NCI-H2081 treated with DMSO at 0.1 percent for 48 hours (cell line): Measurements from ENCODE around the gene MGAT4A.
"Not testable (repeated sequence)": the region's sequence is repeated elsewhere in the genome, so short reads cannot be mapped to it uniquely, and the experiment has no call there.

Source experiments
- DNase-seq: peaks from one replicate; lab custom pipeline; 2025; lab: John Stamatoyannopoulos, UW

The MGAT4A gene

GRCh38 chr2:98759827-98760625 is 29.1 kb upstream of the MGAT4A start:
- DNase-seq: no peak

DNA sequence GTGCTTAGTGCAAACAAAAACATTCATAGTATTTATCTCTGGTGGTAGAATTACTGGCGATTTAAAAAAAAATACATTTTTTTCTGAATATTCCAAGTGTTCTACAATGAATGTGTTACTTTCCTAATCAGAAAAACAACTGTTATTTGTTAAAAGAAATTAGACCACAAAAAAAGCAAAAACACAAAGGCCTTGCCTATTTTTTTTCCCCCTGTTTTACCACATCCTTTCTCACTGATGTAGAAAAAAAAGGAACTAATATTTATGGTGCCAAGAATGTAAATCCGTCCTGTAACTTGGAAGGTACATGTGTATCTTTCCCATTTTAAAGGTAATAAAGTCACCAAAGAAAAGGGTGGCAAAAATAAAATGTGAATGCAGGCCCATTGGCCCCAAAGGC is 28.4 kb upstream of the MGAT4A start:
- no peak for DNase-seq

GRCh38 chr2:98757904-98758421 is 27.0 kb upstream of the MGAT4A start:
- DNase-seq: no peak

- DNase-seq: no peak
These were observed 22.9 kb upstream of the MGAT4A start for GRCh38 chr2:98753801-98754200.

GRCh38 chr2:98752711-98753110 is 21.8 kb upstream of the MGAT4A start:
- DNase-seq: not testable (repeated sequence)

DNA sequence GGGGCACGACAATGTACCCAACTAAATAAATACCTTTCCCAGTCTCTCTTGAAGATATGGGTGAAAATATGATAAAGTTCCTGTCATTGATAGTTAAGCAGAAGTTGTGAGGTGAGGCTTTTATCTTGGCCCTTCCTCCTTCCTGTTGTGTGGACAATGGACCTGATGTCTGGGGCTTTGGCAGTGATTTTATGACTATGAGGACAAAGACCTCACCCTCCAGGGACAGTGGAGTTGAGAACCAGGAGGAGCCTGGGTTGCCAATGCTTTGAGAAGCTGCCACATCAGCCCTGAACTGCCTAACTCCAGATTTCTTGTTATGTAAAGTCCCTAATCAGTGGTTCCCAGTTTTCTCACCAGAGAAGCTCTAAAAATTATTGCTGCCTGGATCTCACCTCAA is 20.8 kb upstream of the MGAT4A start:
- no peak for DNase-seq

GRCh38 chr2:98750593-98751282 is 19.8 kb upstream of the MGAT4A start:
- no peak for DNase-seq

GRCh38 chr2:98749066-98749450 is 18.1 kb upstream of the MGAT4A start:
- DNase-seq: no peak

DNA sequence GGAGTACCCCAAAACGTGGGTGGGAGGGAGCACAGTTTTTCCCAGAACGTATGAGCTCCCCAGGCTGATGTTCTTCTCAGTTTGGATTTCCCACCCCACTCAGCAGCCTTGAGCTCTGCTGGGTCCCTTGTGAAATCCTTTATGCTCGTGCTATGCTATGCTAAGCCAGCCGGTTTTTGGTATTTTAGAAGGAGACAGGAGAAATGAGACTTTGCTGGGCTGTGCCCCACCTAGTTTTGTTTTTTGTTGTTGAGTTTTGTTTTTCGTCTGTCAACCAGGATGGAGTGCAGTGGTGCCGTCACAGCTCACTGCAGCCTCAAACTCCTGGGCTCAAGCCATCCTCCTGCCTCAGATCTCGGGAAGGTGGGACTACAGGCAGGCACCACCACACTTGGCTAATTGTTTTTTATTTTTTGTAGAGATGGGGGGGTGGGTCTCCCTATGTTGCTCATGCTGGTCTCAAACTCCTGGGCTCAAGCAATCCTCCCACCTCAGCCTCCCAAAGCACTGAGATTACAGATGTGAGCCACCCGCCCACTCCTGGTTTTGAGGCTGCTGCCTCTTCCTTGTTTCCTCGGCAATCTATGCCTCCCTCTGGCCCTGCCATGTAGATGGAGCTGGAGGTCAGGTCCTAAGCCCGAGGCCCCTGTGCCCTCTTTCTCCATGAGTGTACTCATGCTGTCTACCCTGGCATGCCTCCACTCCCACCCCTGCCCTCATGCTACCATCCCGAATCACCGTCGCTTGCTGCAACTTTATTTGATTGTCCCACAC is 17.5 kb upstream of the MGAT4A start:
- no peak for DNase-seq

- no peak for DNase-seq
These were observed 17.0 kb upstream of the MGAT4A start for GRCh38 chr2:98747888-98748287.

GRCh38 chr2:98746426-98746825 is 15.5 kb upstream of the MGAT4A start:
- no peak for DNase-seq

GRCh38 chr2:98744595-98744994 is 13.7 kb upstream of the MGAT4A start:
- no peak for DNase-seq

DNA sequence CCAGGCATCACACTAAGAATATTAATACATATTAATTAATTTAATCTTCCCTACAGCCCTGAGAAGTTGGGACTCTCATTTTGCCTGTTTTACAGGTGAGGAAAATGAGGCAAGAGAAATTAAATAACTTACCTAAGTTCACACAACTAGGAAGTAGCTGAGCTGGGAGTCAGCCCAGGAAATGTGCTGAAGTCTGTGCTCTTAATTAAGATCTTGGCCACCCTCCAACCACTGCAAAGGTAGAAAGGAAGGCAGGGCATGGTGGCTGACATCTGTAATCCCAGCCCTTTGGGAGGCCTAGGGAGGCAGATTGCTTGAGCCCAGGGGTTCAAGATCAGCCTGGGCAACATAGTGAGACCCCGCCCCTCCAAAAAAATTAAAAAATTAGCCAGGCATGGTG is 12.9 kb upstream of the MGAT4A start:
- no peak for DNase-seq

DNA sequence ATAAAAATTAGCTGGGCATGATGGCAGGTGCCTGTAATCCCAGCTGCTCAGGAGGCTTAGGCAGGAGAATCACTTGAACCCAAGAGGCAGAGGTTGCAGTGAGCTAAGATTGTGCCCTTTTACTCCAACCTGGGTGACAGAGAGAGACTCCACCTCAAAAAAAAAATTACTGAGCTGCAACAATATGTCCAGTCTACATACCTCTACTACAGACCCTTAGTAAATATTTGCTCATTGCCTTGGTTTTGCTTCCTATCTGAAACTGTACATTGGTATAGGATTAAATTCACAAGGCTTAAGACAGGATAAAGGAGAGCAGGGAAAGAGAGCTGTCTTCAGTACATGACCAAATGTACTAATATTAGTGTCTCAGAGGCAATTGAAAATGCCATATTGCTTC is 8.1 kb upstream of the MGAT4A start:
- DNase-seq: no peak

GRCh38 chr2:98738304-98738703 is 7.4 kb upstream of the MGAT4A start:
- DNase-seq: no peak

GRCh38 chr2:98737848-98738247 is 6.9 kb upstream of the MGAT4A start:
- DNase-seq: no peak

DNA sequence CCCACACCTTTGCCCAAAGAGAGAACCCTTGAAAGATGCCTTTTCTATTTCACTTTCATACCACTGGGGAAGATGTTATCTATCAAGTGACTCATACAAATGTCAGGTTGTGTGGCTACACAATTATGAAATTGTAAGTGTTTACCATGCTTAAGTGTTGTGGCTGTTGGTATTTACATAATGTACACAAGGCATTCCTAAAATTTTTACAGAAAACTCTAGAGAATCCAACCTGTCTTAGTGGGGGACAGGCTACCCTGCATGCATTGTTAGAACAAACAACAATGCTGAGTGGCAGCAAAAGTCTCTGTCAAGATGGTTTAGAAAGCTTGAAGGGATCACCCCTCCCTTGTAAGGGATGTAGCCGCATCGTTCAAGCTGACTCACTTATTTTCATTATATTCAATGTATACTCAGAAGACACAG is 5.5 kb upstream of the MGAT4A start:
- DNase-seq: no peak

DNA sequence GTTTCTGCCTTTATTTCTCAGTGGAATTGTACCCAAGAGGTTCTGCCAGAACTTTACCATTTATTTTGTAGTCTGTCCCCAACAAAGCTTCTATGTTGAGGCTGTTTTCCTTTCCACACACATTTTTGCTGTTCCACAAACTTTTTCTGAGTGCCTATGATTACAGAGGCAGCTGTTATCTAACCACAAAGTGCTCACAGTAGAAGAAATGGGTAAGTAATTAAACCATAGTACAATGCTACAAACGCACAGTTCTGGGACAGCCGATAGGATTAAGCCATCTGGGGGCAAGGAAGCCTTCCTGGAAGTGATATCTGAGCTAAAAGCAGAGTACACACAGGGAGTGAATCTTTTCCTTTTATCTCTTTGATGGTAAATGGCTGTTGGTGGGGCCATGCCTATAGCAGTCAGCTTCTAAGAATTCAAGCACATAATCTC is 3.9 kb upstream of the MGAT4A start:
- DNase-seq: no peak

DNA sequence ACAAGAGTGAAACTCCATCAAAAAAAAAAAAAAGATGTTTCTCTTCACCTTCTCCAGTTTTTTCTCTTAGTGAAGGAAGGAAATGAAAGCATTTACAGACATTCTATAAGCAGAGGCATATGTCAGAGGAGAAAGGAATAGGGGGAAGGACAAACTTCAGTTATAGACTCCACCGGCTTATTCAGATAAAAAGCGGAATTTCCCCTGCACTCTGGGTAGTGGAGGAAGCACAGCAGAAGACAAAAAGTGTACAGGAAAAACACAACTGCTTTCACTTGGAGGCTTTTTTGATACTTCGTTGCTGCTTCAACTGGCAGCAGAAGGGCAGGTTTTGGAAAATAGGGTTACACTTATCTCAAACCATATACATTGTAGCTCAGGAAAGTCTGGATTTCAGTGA is 3.2 kb upstream of the MGAT4A start:
- DNase-seq: no peak

- no peak for DNase-seq
These were observed 1.6 kb upstream of the MGAT4A start for GRCh38 chr2:98732430-98733051.

DNA sequence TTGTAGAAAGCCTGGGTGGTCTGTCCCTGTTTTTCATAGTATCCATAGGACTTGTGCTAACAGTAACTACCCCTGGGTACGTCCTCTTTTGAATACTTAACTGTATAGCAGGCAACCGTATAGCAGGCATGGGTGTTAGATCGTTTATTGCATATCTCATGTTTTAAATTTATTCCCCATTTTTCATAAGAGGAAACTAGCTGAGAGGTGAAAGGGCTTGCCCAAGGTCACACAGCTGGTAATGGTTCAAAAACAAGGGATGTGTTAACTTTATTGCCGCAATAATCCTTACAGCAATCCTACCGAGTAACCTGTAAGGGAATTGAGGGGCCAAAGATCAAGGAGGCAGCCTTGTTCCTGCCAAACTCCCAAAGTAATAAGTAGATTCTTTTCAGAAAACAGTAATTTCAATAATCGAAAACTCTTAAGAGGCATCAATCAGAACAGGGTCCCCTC is 990 bp upstream of the MGAT4A start:
- DNase-seq: no peak

- DNase-seq: no peak
These were observed 258 bp downstream of the MGAT4A start for GRCh38 chr2:98730707-98731040.
